GM23338 (cell line): ENCODE results near the gene PTK6.

Source experiments
- CREB1 ChIP-seq: fragments of 250-450 bp; sonication (Bioruptor Pico); IDR thresholded peaks from 2 replicates; pipeline ENCODE4 v1.5.0; 2020; ENCODE audit warnings: low read depth, mild to moderate bottlenecking, moderate library complexity
- CTCF ChIP-seq, 2 experiments: fragments of 200-600 bp in 1 of 2; sonication (generic) in 1 of 2; conservative IDR thresholded peaks; 2 replicates each; pipeline versions ENCODE4 v1.5.1 to v1.6.1; 2016 to 2017; ENCODE audit warnings: antibody characterized with exemption in 2 of 2, low read depth in 2 of 2, mild to moderate bottlenecking in 2 of 2, moderate library complexity in 1 of 2
- ETS1 ChIP-seq: IDR thresholded peaks from 2 replicates; pipeline ENCODE4 v1.6.1; 2016; ENCODE audit warnings: antibody characterized with exemption
- EZH2 ChIP-seq: fragments of 200-600 bp; sonication (generic); IDR thresholded peaks from one replicate; pipeline ENCODE4 v1.8.0; 2017; ENCODE audit warnings: antibody characterized with exemption, mild to moderate bottlenecking, low read depth; ENCODE audit not compliant: unreplicated experiment
- EZH2phosphoT487 ChIP-seq: fragments of 200-600 bp; sonication (generic); IDR thresholded peaks from one replicate; pipeline ENCODE4 v1.8.1; 2018; ENCODE audit warnings: antibody characterized with exemption; ENCODE audit not compliant: unreplicated experiment
- JUNB ChIP-seq: IDR thresholded peaks from one replicate; pipeline ENCODE4 v1.6.1; 2016; ENCODE audit warnings: antibody characterized with exemption; ENCODE audit not compliant: unreplicated experiment
- NANOG ChIP-seq: IDR thresholded peaks from 2 replicates; pipeline ENCODE4 v1.6.1; 2016; ENCODE audit warnings: antibody characterized with exemption, borderline replicate concordance
- POLR2AphosphoS5 ChIP-seq: IDR thresholded peaks from 2 replicates; pipeline ENCODE4 v1.6.1; 2016; ENCODE audit warnings: antibody characterized with exemption, low read depth
- REST ChIP-seq: IDR thresholded peaks from one replicate; pipeline ENCODE4 v1.6.1; 2018; ENCODE audit warnings: antibody characterized with exemption; ENCODE audit not compliant: unreplicated experiment
- ZNF331 ChIP-seq: fragments of 250-450 bp; sonication (Bioruptor Pico); IDR thresholded peaks from 2 replicates; pipeline ENCODE4 v1.5.0; 2020; ENCODE audit warnings: low read depth, mild to moderate bottlenecking, moderate library complexity
- ZNF462 ChIP-seq: fragments of 250-450 bp; sonication (Bioruptor Pico); IDR thresholded peaks from 2 replicates; pipeline ENCODE4 v1.5.0; 2020; ENCODE audit warnings: mild to moderate bottlenecking, moderate library complexity

- TF ChIP-seq CTCF (conservative IDR thresholded peaks at IDR 0.05; ENCODE audit: low read depth in 2 of 2) = no peak
- no peak for TF ChIP-seq EZH2phosphoT487
- TF ChIP-seq REST = no peak
- no peak for TF ChIP-seq ETS1
- no peak for TF ChIP-seq EZH2
- no peak for TF ChIP-seq POLR2AphosphoS5
- peak; percentile 93 for TF ChIP-seq CREB1 (CRISPR knock-in tag)
- TF ChIP-seq ZNF331 (CRISPR knock-in tag) = no peak
- TF ChIP-seq JUNB = no peak
- no peak for TF ChIP-seq NANOG
- no peak for TF ChIP-seq ZNF462 (CRISPR knock-in tag)
Measured at GRCh38 chr20:63501818-63502670, 35.1 kb downstream of the PTK6 start.
